ENCODE data around the gene HPX.

GRCh38 chr11:6472934-6473333 is 32.1 kb upstream of the HPX start:
- TF ChIP-seq CTCF (IDR thresholded peaks at IDR 0.05) (no peak), POLR2A (IDR thresholded peaks at IDR 0.05) (no peak)
